ENCODE results near the gene ZNF260.

- TF ChIP-seq CTCF (IDR thresholded peaks at IDR 0.05) (no peak), SIN3A (IDR thresholded peaks at IDR 0.05; ENCODE audit: borderline replicate concordance, insufficient read depth, low read depth, low read length) (no peak), REST (IDR thresholded peaks at IDR 0.05; ENCODE audit: insufficient read depth in 1 of 2, low read depth in 2 of 2, low read length in 1 of 2) (no peak), POLR2AphosphoS5 (IDR thresholded peaks at IDR 0.05; ENCODE audit: low read depth, low read length) (no peak)
Measured at GRCh38 chr19:36489920-36490415, 38.1 kb downstream of the ZNF260 start.
